ENCODE data around the gene KIF21A.

DNA sequence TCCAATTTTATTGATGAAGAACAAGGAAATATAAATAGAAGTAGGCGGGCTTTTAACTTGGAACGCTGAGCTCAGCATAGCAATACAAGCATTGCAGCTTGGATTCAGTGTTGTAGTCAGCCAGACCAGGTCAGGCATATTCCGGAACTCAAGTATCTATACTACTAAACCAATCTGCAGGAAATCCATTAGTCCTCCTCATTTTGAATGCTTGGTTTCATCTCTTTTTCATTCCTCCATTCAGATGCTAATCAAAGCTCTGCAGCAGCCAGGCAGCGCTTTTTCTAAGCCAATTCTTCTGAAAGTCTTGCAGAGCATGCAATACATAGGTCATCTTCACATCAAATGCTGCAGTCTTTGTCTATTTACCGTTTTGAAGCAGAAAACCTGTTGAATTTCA, 49.0 kb downstream of the KIF21A start:
- TF ChIP-seq, protein P1, sequence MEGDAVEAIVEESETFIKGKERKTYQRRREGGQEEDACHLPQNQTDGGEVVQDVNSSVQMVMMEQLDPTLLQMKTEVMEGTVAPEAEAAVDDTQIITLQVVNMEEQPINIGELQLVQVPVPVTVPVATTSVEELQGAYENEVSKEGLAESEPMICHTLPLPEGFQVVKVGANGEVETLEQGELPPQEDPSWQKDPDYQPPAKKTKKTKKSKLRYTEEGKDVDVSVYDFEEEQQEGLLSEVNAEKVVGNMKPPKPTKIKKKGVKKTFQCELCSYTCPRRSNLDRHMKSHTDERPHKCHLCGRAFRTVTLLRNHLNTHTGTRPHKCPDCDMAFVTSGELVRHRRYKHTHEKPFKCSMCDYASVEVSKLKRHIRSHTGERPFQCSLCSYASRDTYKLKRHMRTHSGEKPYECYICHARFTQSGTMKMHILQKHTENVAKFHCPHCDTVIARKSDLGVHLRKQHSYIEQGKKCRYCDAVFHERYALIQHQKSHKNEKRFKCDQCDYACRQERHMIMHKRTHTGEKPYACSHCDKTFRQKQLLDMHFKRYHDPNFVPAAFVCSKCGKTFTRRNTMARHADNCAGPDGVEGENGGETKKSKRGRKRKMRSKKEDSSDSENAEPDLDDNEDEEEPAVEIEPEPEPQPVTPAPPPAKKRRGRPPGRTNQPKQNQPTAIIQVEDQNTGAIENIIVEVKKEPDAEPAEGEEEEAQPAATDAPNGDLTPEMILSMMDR (IDR thresholded peaks at IDR 0.05) = no peak
- TF ChIP-seq POLR2A (IDR thresholded peaks at IDR 0.05) = no peak
